Measurements from ENCODE around the gene KIAA1549.

The KIAA1549 gene

DNA sequence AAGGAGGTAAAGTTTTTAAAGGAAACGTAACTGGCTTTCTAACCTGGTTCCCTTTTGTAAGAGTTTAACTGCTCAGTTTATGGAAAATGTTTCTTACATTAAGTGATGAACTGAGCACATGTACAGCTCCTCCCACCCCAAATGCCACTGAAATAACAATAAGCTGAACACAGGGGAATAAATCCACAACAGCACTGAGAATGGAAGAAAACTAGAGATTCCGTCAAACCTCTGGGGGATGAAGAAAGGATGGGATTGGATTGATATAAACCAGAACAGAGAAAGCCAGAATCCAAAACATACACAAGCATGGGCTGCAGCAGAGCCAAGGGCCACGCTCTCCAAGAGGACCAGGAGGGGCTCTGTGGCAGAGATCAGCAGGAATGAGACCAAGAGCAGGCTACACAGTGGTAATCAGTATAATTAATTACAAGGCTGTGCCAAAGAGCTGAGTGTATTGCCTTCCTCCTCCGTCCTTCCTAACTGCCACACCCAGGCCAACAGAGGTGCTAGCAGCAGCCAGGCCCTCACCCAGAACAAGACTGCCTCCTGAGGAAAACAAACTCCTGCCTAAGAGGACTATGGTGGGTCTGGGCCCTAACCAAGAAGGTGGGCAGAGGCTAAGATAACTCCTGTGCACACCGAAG, 73.9 kb downstream of the KIAA1549 start:
- no peak overlapping the region for H3K27ac ChIP-seq (ENCODE audit: low read depth, low read length)
- H3K9me3 ChIP-seq (ENCODE audit: control insufficient read depth, insufficient read depth, low read depth, low read length): no peaks in the 10 kb centered on the region
- H3K4me3 ChIP-seq (ENCODE audit: low read depth, low read length): no peak overlapping the region
- H3K9ac ChIP-seq (ENCODE audit: low read length): no peak overlapping the region
- H3K36me3 ChIP-seq (ENCODE audit: control insufficient read depth, insufficient read depth, low read length): peaks cover 34% of the 10 kb centered on the region
- 0 out of 2 replicates have a peak, but pooled peaks cover 7% of the 10 kb centered on the region for H3K4me1 ChIP-seq (ENCODE audit: control insufficient read depth, insufficient read depth, low read length)
- no peaks in the 10 kb centered on the region for H3K27me3 ChIP-seq (ENCODE audit: control insufficient read depth, insufficient read depth, low read length)

- Histone ChIP-seq H3K4me3 (ENCODE audit: low read depth, low read length) (no peak overlapping the region), H3K27me3 (ENCODE audit: control insufficient read depth, insufficient read depth, low read length) (no peaks in the 10 kb centered on the region), H3K4me1 (ENCODE audit: control insufficient read depth, insufficient read depth, low read length) (0 out of 2 replicates have a peak, but pooled peaks cover 7% of the 10 kb centered on the region), H3K27ac (ENCODE audit: low read depth, low read length) (no peak overlapping the region), H3K9me3 (ENCODE audit: control insufficient read depth, insufficient read depth, low read depth, low read length) (no peaks in the 10 kb centered on the region), H3K36me3 (ENCODE audit: control insufficient read depth, insufficient read depth, low read length) (peaks cover 33% of the 10 kb centered on the region), H3K9ac (ENCODE audit: low read length) (no peak overlapping the region)
Observed at GRCh38 chr7:138903859-138904435, 77.2 kb downstream of the KIAA1549 start.

- H3K36me3 ChIP-seq (ENCODE audit: control insufficient read depth, insufficient read depth, low read length): peaks cover 33% of the 10 kb centered on the region
Observed at GRCh38 chr7:138903186-138903820, 77.9 kb downstream of the KIAA1549 start.

DNA sequence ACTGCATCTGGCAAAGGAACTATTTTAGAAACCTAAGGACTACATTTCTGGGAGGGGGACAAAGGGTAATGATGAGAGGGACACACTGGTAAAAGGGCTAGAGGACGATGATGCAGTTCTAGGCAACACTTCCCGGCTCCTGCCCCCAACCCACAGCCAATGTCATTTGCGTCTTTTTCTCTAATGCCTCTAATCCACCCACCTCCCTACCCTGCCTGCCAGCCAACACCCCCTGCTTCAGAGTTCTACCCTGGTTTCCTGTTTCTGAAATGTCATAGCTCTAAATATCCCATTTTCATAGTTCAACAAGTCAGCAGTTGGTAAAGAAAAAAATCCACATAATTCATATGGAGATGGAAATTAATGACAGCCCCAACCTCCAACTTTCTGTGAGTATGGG, 79.0 kb downstream of the KIAA1549 start:
- no peak overlapping the region for H3K27ac ChIP-seq (ENCODE audit: low read depth, low read length)
- H3K27me3 ChIP-seq (ENCODE audit: control insufficient read depth, insufficient read depth, low read length): no peaks in the 10 kb centered on the region
- no peak overlapping the region for H3K9ac ChIP-seq (ENCODE audit: low read length)
- peaks cover 35% of the 10 kb centered on the region for H3K36me3 ChIP-seq (ENCODE audit: control insufficient read depth, insufficient read depth, low read length)
- no peak overlapping the region for H3K4me3 ChIP-seq (ENCODE audit: low read depth, low read length)
- no peaks in the 10 kb centered on the region for H3K4me1 ChIP-seq (ENCODE audit: control insufficient read depth, insufficient read depth, low read length)
- no peaks in the 10 kb centered on the region for H3K9me3 ChIP-seq (ENCODE audit: control insufficient read depth, insufficient read depth, low read depth, low read length)

More at GRCh38 chr7:138903186-138903820, 77.9 kb downstream of the KIAA1549 start:
- Histone ChIP-seq H3K4me1 (ENCODE audit: control insufficient read depth, insufficient read depth, low read length) (0 out of 2 replicates have a peak, but pooled peaks cover 7% of the 10 kb centered on the region), H3K9me3 (ENCODE audit: control insufficient read depth, insufficient read depth, low read depth, low read length) (no peaks in the 10 kb centered on the region), H3K27ac (ENCODE audit: low read depth, low read length) (no peak overlapping the region), H3K27me3 (ENCODE audit: control insufficient read depth, insufficient read depth, low read length) (no peaks in the 10 kb centered on the region), H3K9ac (ENCODE audit: low read length) (no peak overlapping the region), H3K4me3 (ENCODE audit: low read depth, low read length) (no peak overlapping the region)

DNA sequence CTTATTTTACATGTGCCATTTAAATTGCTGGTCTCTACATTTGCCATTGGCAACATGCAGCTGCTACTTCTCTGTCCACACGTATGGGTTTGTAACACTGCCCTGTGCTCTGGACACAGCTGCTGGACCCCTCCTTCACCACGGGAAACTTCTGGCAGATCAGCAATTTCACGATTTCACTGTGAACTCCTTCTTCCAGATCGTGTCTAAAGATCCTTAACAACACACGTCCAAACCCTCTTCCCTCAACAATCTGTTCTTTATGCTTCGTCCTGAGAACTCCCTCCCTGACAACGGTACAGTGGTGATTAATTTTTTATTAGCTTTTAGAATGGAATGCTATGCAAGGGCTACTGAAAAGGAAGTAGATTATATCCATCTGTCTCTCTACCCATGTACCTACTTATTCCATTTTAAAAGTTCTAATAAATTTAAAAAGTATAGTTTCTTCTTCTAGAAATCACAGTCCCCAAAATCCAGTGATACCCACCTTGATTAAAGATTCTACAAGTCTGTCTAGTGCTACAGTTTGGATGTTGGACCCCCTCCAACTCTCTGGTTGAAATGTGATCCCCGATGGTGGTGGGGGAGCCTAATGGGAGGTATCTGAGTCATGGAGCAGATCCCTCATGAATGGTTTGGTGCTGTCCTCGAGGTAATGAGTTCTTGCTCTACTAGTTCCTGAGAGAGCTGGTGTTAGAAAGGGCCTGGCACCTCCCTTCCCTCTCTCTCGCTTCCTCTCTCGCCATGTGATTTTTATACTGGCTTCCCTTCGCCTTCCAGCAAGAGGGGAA, 81.0 kb downstream of the KIAA1549 start:
- no peaks in the 10 kb centered on the region for H3K4me1 ChIP-seq (ENCODE audit: control insufficient read depth, insufficient read depth, low read length)
- H3K27ac ChIP-seq (ENCODE audit: low read depth, low read length): no peak overlapping the region
- H3K4me3 ChIP-seq (ENCODE audit: low read depth, low read length): no peak overlapping the region
- peaks cover 40% of the 10 kb centered on the region for H3K36me3 ChIP-seq (ENCODE audit: control insufficient read depth, insufficient read depth, low read length)
- H3K9me3 ChIP-seq (ENCODE audit: control insufficient read depth, insufficient read depth, low read depth, low read length): no peaks in the 10 kb centered on the region
- no peak overlapping the region for H3K9ac ChIP-seq (ENCODE audit: low read length)
- no peaks in the 10 kb centered on the region for H3K27me3 ChIP-seq (ENCODE audit: control insufficient read depth, insufficient read depth, low read length)

- no peak overlapping the region for H3K9ac ChIP-seq (ENCODE audit: low read length)
- H3K4me1 ChIP-seq (ENCODE audit: control insufficient read depth, insufficient read depth, low read length): no peaks in the 10 kb centered on the region
- H3K27me3 ChIP-seq (ENCODE audit: control insufficient read depth, insufficient read depth, low read length): no peaks in the 10 kb centered on the region
- H3K36me3 ChIP-seq (ENCODE audit: control insufficient read depth, insufficient read depth, low read length): peaks cover 48% of the 10 kb centered on the region
- no peaks in the 10 kb centered on the region for H3K9me3 ChIP-seq (ENCODE audit: control insufficient read depth, insufficient read depth, low read depth, low read length)
- H3K27ac ChIP-seq (ENCODE audit: low read depth, low read length): no peak overlapping the region
- H3K4me3 ChIP-seq (ENCODE audit: low read depth, low read length): no peak overlapping the region
Observed at GRCh38 chr7:138898802-138899201, 82.4 kb downstream of the KIAA1549 start.

GRCh38 chr7:138898255-138898654, 82.9 kb downstream of the KIAA1549 start:
- no peak overlapping the region for H3K27ac ChIP-seq (ENCODE audit: low read depth, low read length)
- H3K36me3 ChIP-seq (ENCODE audit: control insufficient read depth, insufficient read depth, low read length): peaks cover 49% of the 10 kb centered on the region
- no peaks in the 10 kb centered on the region for H3K9me3 ChIP-seq (ENCODE audit: control insufficient read depth, insufficient read depth, low read depth, low read length)
- H3K9ac ChIP-seq (ENCODE audit: low read length): no peak overlapping the region
- H3K27me3 ChIP-seq (ENCODE audit: control insufficient read depth, insufficient read depth, low read length): no peaks in the 10 kb centered on the region
- no peak overlapping the region for H3K4me3 ChIP-seq (ENCODE audit: low read depth, low read length)
- H3K4me1 ChIP-seq (ENCODE audit: control insufficient read depth, insufficient read depth, low read length): no peaks in the 10 kb centered on the region

DNA sequence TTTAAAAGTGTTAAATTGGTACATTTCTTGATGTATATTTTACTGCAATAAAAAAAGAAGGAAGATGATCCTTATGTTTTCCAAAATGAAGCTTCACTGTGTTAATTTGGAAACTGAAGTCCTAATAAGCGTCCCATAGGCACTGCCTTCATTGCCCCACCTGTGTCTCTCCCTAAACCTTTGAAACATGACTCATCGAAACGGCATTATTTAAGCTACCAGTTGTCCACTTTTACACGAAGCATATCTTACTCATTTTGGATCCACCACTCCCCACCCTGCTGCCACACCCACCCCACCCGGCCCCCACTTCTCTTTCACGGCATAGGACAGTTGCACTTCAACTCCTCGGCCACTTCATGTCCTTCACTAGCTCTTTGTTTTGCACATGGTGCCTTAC, 85.5 kb downstream of the KIAA1549 start:
- H3K27me3 ChIP-seq (ENCODE audit: control insufficient read depth, insufficient read depth, low read length): no peaks in the 10 kb centered on the region
- H3K36me3 ChIP-seq (ENCODE audit: control insufficient read depth, insufficient read depth, low read length): peaks cover 49% of the 10 kb centered on the region
- H3K9ac ChIP-seq (ENCODE audit: low read length): no peak overlapping the region
- no peaks in the 10 kb centered on the region for H3K9me3 ChIP-seq (ENCODE audit: control insufficient read depth, insufficient read depth, low read depth, low read length)
- H3K4me3 ChIP-seq (ENCODE audit: low read depth, low read length): no peak overlapping the region
- peaks cover 5% of the 10 kb centered on the region for H3K4me1 ChIP-seq (ENCODE audit: control insufficient read depth, insufficient read depth, low read length)
- no peak overlapping the region for H3K27ac ChIP-seq (ENCODE audit: low read depth, low read length)

GRCh38 chr7:138893258-138893657, 87.9 kb downstream of the KIAA1549 start:
- H3K36me3 ChIP-seq (ENCODE audit: control insufficient read depth, insufficient read depth, low read length): peaks cover 39% of the 10 kb centered on the region
- no peaks in the 10 kb centered on the region for H3K27me3 ChIP-seq (ENCODE audit: control insufficient read depth, insufficient read depth, low read length)
- H3K9me3 ChIP-seq (ENCODE audit: control insufficient read depth, insufficient read depth, low read depth, low read length): no peaks in the 10 kb centered on the region
- no peak overlapping the region for H3K4me3 ChIP-seq (ENCODE audit: low read depth, low read length)
- H3K4me1 ChIP-seq (ENCODE audit: control insufficient read depth, insufficient read depth, low read length): peaks cover 7% of the 10 kb centered on the region
- no peak overlapping the region for H3K9ac ChIP-seq (ENCODE audit: low read length)
- no peak overlapping the region for H3K27ac ChIP-seq (ENCODE audit: low read depth, low read length)

DNA sequence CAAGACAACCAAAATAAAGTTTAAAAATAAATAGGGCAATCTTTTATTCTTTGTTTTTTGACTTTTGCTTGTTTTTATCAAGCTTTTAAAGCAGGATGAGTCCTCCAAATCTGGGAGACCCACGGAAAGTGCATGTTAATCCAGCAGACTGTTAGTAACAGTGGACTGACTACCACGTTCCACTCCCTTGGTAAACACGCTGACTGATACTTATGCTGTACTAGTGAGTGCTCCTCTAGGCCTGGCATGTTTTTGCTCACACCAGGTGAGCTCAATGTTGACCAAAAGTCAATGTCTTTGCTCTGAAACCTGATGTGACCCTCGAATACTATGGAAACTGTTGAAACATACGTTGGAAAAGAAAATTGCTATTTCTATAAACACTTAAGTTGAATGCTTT, 88.4 kb downstream of the KIAA1549 start:
- no peaks in the 10 kb centered on the region for H3K27me3 ChIP-seq (ENCODE audit: control insufficient read depth, insufficient read depth, low read length)
- no peaks in the 10 kb centered on the region for H3K9me3 ChIP-seq (ENCODE audit: control insufficient read depth, insufficient read depth, low read depth, low read length)
- no peak overlapping the region for H3K9ac ChIP-seq (ENCODE audit: low read length)
- no peak overlapping the region for H3K27ac ChIP-seq (ENCODE audit: low read depth, low read length)
- H3K36me3 ChIP-seq (ENCODE audit: control insufficient read depth, insufficient read depth, low read length): peaks cover 39% of the 10 kb centered on the region
- H3K4me1 ChIP-seq (ENCODE audit: control insufficient read depth, insufficient read depth, low read length): peaks cover 7% of the 10 kb centered on the region
- H3K4me3 ChIP-seq (ENCODE audit: low read depth, low read length): no peak overlapping the region

Measured in HUES6 (cell line).